Measurements from ENCODE around the gene EGFL7. TPM values are rescaled to one million over a fixed set of nuclear protein-coding genes. Genes with fewer than 3 reads are reported as not detected.
A peak's percentile ranks its signal among the peaks of the same experiment; 100 is the strongest.

Gene EGFL7
- total RNA-seq, 1 donor from 2014 or later: 3.8 TPM

DNA sequence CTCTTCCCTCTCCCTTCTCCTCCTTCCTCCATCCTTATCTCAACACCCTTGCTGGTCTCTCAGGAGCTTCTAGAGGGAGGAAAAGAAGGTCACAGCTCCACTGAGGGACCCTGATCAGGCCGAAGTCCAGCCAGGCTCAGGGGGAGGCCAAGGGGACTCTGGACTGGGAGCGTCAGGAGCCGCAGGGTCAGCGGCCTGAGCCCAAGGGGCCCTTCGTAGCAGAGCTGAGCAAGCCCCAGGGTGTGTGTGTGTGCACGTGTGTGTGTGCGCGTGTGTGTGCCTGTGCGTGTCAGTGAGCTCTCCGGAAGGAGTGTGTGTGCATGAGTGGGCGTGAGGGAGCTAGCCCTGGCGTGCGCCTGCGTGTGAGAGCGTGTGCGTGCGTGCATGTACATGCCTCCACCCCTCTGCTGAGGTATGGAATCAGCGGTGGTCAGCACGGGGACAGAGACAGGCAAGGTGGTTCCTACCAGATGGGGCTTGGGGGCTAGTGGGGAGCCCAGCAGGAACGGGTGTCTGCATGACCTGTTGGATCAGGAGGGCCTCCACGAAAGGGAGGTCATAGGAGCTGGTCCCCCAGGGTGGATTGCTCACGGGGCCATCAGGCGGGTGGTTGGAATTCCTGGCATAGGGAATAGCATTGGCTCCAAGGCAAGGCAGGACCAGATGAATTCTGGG, 34.6 kb downstream of the EGFL7 start:
- peak; percentile 25 for DNase-seq (ENCODE audit: low read depth)

DNA sequence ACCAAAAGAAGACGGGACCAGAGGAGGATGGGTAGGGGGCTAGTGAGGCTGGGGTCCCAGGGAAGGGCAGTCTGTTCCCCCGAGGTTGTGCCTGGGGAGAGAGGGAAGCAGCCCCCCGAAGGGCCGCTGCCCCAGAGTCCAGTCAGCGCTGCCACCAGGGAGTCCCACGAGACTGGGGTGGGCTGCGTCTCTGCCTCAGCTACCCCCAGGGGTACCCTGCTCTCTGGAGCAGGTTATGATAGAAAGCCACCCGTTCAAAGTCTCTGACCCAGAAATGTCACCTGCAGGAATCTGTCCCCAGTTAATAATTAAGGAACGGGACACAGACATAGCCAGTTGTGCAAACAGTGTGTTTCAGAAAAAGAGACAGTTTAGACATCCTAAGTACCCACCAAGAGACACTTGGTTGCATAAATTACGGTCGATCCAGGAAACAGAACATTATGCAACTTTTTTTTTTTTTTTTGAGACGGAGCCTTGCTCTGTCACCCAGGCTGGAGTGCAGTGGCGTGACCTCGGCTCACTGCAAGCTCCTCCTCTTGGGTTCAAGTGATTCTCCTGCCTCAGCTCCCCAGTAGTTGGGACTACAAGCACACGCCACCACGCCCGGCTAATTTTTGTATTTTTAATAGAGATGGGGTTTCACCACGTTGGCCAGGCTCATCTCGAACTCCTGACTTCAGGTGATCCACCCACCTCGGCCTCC, 35.3 kb downstream of the EGFL7 start:
- DNase-seq (ENCODE audit: low read depth): peak; percentile 58

DNA sequence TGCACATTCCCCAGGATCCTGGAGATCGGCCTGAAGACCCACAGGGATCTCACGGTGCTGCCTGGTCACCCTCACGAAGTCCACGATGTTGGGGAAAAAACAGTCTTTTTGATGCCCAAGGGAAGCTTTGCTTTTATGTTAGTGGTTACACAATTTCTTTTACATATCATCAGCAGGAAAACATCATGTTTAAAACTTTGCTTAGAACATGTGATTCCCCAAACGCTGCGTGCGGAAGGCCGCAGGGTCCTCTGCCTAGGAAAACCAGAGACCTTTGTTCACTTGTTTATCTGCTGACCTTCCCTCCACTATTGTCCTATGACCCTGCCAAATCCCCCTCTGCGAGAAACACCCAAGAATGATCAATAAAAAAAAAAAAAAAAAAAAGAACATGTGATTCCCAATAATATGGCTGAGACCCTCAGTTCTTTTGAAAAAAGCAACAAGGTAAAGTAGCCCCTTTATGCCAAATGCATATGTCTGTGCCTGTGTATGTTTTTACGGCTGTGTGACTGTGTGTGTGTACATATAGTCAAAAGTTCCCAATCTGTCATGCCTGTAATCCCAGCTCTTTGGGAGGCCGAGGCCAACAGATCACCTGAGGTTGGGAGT, 36.0 kb downstream of the EGFL7 start:
- DNase-seq (ENCODE audit: low read depth): no peak

DNA sequence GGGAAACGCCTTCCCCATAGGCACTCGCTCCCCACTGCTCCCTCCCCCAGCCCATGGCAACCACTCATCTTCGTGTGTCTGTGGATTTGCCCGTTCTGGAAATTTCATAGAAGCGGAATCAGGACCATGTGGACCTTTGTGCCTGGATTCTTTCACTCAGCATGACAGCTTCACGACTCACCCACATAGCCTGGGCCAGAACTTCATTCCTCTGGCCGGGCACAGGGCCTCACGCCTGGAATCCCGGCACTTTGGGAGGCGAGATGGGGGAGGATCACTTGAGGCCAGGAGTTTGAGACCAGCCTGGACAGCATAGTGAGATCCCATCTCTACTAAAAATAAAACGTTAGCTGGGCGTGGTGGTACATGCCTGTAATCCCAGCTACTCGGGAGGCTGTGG, 37.6 kb downstream of the EGFL7 start:
- DNase-seq (ENCODE audit: low read depth): no peak

DNA sequence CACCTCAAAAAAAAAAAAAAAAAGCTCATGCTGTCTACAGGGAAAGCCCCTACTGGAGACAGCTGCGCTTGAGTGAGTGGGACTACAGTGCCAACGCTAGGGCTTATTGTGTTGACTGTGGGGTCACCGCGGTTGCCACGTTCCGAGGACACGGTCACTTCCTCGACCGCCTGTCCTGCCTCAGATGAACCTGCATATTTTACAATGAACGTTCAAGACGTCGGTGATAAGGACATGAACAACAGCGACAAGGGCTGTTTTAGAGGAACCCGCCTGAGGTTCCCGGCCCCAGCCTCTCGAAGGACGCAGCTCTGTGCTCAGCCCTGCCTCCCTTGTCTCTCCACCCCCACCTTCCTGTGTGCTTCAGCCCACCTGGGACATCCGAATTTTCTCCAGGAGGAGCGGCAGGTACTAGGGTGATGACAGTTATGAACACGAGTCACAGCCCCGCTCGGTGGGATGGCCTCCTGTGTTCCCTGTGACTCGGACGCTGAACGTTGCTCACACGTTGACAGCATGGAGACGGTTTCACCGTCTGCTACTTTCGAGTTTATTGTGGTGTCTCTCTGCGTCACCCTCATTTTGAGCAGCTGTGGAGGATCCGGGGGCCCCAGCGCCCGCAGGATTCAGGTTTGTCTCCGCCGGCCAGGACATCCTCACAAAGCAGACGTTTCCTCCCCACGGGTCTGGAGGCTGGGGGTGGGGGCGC, 38.4 kb downstream of the EGFL7 start:
- no peak for DNase-seq (ENCODE audit: low read depth)

DNA sequence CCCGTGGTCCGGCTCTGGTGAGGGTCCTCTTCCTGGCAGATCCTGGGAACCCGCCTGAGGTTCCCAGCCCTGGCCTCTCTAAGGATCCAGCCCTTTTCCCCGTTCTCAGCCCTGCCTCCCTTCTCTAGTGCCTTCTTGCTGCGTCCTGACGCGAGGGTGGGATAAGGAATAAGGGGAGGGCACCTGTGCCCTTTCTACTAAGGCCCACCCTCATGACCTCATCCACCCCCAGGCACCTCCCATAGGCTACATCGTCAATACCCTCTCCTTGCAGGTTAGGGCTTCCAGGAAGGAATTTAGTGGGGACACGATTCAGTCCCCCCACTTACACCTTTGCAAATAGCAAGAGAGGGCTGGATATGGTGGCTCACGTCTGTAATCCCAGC, 38.9 kb downstream of the EGFL7 start:
- no peak for DNase-seq (ENCODE audit: low read depth)

DNA sequence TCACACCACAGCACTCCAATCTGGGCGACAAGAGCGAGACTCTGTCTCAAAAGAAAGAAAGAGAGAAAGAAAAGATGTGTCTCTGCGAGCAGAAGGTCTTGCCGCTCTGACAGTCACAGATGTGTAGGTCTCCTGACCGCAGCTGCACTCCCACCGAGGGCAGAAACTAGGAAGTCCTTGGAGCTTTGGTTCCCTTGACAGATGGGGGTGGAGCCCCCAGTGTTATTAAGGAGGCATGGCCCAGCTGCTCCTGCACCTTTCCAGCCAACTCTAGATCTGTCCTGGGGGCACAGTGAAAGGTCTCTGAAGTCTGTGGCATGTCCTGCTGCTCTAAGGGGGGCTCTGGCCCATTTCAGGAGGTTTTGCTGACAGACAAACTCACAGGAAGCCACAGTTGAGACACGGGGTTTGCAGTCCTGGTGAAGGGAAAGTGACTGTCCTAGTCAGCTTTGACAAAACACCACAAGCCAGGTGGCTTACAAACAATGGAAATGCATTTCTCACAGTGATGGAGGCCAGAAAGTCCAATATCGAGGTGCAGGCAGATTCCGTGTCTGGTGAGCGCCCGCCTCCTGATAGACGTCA, 40.7 kb downstream of the EGFL7 start:
- no peak for DNase-seq (ENCODE audit: low read depth)

DNA sequence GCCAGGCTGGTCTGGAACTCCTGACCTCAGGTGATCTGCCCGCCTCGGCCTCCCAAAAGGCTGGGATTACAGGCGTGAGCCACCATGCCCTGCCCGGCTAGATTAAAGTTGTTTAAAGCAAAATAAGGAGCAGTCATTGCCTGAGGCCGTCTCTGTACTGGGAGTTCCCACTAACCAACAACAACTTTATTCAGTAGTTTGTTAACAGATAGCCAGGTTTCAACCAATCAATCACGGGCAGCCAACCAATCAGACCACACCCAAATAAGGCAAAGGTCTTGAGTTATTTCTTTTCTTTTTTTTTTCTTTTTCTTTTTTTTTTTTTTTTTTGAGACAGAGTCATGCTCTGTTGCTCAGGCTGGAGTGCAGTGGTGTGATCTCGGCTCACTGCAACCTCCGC, 42.0 kb downstream of the EGFL7 start:
- DNase-seq (ENCODE audit: low read depth): peak; percentile 34

DNA sequence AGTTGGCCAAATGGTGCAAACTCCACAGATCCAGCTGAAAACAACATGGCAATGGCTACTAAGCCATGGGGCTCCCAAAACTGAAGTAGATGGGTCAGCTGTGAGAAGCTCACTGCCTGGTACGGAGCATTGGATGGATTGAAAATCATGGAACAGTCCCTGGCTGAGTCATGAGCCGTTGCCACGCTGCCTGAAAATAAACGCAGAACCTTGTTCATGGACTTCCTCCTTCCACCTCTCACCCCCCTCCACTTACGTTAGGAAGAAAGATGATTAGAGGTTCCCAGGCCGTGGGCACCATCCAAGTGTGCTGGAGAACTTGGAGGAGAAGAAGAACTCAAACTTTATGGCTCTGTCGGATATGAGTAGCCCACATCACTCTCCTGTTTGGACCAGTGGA, 42.8 kb downstream of the EGFL7 start:
- no peak for DNase-seq (ENCODE audit: low read depth)

DNA sequence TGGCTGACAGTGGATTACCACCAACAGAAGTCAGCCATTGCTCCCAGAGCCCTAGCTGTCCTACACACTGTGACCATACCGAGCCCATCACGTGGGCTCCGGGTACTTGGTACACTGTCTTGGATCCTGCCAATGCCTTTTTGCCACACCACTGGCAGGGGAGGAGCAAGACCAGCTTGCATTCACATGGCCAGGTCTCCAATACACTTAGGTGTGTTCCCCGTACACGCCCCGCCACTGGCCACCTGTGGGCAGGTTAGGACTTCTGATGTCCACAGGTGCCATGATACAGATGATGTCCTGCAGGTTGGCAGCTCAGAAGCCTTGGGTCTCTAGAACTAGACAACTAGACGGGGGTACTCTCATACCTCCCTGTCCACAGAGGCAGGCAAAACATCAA, 44.3 kb downstream of the EGFL7 start:
- no peak for DNase-seq (ENCODE audit: low read depth)

DNA sequence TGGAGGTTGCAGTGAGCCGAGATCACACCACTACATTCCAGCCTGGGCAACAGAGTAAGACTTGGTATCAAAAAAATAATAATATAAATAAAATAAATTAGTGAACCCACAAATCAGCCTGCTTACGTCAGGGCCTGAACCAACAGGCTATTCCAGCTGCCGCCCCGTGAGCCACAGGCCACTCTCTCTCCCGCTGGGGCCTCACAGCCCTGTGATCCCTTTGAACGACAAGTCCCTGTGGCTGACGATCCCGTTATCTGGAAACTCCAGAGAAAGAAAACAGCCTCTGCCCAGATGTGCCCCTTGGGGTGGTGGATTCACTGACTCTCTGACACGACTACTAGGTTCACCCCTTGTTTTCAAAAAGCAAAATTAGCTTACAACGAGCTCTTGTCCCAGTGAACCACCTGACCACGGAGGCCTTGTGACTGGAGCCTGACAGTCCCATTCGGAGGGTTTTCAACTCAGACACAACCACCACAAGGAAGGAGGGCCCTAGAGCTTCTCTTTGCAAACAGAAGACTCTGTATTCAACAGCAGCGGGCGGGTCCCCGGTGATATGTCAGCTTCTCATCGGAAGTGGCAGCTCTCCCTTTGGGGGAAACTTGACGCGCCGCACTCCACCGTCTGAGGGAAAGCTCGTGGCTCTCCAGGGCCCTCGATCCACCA, 45.3 kb downstream of the EGFL7 start:
- DNase-seq (ENCODE audit: low read depth): no peak

DNA sequence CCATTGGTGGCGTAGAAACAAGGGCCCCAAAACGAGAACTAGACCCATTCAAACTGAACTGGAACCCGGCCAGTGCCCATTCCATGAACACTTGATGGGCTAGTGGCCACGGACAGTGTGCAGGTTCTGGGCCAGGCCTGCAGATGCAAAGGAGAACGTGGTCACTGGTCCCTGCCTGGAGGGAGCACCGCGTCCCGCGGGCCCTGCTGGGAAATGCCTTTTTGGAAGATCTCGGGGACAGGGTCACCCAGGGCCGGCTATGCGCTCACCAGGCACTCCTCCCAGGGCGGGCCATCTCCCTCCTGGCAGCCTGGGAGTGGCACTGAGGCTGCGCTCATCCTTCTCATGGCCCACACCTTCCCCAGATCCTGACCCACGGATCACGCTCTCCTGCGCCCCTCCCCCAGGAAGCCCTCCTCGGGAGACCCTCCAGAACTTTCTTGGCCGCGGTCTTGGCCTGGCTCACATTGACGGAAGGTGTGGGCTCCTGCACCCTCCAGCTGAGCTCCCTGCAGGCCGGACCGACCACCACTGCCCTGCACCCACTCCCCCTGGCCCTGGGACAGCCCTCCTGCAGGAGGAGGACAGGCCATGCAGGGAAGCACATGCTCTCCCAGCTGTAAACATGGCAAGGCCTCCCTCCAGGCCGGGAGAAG, 46.9 kb downstream of the EGFL7 start:
- DNase-seq (ENCODE audit: low read depth): no peak

DNA sequence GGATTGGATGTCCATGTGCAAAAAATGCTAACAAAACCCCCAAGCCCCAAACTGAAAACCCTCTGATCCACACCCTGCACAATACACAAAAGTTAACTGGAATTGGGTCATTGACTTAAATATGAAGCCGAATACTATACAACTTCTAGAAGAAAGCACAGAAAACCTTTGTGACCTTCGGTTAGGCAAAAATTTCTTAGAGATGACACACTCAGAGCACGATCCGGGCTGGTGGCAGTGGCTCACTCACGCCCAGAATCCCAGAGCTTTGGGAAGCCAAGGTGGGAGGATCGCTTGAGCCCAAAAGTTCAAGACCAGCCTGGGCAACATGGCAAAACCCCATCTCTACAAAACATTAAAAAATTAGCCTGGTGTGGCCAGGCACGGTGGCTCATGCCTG, 47.8 kb downstream of the EGFL7 start:
- no peak for DNase-seq (ENCODE audit: low read depth)

DNA sequence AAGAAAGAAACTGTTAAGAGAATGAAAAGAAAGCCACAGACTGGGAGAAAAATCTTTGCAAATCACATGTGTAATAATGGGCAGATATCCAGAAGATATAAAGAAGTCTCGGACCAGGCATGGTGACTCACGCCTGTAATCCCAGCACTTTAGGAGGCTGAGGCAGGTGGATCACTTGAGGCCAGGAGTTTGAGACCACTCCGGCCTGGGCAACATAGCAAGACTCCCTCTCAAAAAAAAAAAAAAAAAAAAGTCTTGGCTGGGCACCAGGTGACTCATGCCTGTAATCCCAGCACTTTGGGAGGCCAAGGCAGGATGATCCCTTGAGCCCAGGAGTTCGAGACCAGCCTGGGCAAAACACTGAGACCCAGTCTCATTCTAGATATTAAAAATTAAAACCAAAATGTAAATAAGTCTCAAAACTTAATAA, 48.5 kb downstream of the EGFL7 start:
- DNase-seq (ENCODE audit: low read depth): peak; percentile 44

DNA sequence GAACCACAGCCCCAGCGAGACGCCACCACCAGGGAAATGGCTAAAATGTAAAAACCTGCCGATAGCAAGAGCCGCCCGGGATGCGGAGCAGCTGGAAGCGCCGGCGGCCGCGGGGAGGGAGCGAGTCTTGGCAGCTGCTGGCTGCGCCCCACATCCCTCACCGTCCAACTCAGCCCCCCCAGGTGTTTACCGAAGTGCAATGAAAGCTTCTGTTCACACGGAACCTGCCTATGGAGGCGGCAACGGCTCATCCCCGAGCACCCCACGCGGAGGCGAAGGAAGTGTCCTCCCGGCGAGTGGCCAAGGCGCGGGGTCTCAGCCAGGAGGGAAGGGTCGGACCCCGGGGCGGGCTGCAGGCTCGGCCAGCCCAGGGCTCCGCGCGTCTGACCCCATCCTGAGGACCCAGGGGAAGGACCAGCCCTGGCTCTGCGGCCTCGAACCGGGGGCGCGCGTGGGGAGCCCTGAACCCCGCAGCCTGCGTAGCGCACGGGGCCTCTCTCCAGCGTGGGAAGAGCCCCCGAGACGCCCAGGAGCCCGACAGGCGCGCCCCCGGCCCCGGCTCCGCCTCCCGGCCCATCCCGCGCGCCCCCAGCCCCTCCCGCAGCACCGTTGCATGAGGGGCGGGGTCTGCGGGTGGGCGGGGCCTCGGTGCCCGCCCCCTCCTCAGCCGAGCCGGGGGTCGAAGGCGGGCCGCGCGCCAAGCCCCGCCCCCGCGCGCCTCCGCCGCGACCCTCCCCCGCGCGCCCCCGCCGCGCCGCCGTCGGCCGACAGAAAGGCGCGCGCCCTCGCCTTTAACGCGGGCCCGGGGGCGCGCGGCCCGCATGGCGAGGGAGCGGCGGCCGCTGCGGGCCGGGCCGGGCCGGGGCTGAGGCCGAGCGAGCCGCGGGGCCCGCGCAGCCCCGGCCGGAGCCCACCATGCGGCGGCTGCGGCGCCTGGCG, 49.3 kb downstream of the EGFL7 start, which contains the start of gene DIPK1B:
DIPK1B (plus strand) TSS at position 822 of the 939 bp plus-strand sequence; CDS start at position 916, 94 bp downstream.
- no peak for DNase-seq (ENCODE audit: low read depth)

DNA sequence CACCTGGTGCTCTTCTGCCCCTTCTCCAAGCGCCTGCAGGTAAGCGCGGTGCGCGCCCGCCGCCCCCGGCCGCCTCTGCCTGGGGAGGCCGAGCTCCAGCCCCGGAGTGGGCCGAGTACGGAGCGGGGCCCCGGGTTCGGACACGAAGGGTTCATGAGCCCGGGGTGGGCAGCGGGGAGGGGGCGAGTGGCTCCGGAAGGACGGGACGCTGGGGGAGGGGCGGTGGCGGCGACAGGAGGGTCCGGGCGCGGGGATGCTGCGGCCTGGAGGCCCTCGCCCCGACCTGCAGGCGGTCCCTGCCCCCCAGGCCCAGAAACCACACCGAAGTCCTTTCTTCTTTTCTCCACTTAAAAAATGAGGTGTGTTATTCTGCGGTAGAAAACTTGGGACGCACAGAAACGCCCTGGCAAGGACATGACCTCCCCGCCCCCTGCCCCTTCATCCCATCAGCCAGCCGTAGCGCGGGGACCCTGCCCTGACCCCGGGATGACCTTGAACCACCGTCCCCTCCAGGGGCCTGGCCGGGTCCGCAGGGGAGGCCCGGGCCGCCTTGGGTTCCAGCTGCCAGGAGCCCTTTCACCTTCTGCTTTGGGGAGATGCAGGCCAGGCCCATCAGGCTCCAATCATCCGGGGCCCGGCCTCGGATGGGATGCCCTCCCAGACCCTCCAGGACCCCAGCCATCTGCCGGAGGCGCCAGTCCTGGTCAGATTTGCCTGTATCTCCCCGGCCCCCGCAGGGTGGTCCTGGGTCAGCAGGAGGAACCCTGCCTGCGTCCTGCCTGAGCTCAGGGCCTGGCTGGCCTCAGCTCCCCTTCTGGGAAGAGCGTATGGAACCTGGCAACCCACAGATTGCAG, 50.2 kb downstream of the EGFL7 start:
- DNase-seq (ENCODE audit: low read depth): no peak

DNA sequence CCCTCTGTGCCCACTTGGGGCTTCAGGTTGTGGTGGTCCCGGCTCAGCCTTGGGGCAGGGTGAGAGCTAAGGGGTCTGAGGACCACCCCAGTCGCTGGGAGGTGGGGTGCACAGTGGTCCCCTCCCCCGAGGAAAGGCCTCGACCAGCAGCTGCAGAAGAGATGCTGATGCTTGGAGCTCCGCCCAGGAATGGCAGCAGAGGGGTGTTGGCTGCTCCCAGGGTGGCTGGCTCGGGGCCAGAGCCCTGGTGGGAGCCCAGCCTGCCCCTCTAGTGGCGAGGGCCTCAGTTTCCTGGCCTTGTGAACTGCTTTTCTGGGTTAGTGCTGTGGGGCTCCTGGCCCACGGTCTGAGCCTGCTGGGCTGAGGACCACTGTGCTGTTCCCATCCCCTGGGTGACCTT, 50.8 kb downstream of the EGFL7 start:
- DNase-seq (ENCODE audit: low read depth): no peak

DNA sequence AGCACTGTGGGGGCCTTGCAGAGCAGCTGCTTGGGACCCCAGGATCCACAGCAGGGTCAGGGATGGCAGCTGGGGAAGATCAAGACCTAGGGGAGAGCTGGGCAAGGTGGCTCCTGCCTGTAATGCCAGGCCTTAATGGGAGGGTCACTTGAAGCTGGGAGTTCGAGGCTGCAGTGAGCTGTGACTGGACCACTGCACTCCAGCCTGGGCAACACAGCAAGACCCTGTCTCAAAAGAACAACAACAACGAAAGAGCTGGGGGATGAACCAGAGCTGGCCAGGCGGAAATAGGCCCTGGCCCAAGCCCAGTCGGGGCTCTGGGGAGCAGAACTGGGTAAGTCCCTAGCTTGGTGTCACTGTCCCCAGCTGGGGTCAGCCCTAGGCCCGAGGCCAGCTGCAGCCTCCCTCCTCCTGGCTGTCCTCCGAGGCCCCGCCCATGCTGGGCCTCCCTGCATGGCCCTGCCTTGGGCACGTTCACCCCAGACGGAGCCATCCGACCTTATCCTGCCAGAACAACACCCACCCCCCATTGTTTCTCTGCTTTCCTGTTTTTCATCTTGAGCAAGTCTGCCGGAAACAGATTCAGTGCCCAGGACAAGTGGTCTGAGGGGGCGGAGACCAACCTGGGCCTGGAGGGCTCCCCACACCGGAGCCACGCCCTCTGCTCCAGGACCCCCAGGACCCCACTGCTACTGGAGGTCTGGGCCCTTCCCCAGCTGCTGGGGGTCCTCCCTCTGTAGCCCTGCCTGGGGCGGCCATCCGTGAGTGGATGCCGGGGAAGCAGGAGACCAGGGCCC, 51.6 kb downstream of the EGFL7 start:
- no peak for DNase-seq (ENCODE audit: low read depth)
